Measurements from ENCODE around the gene PADI1. TPM values are rescaled to one million over a fixed set of nuclear protein-coding genes. Genes with fewer than 3 reads are reported as not detected.

The PADI1 gene
- polyA plus RNA-seq, 1 donor, result not detected

- H3K4me1 ChIP-seq (ENCODE audit: control insufficient read depth, insufficient read depth, low read length), result no peaks in the 10 kb centered on the region
- H3K36me3 ChIP-seq (ENCODE audit: control insufficient read depth, insufficient read depth, low read length), result no peaks in the 10 kb centered on the region
- H3K27me3 ChIP-seq (ENCODE audit: control insufficient read depth, insufficient read depth, low read length), result peaks cover 11% of the 10 kb centered on the region
- no peak overlapping the region for H3K4me3 ChIP-seq (ENCODE audit: low read length)
- H3K27ac ChIP-seq (ENCODE audit: low read length), result no peak overlapping the region
- H3K9me3 ChIP-seq (ENCODE audit: control insufficient read depth, low read depth, low read length), result no peaks in the 10 kb centered on the region
- no peak for DNase-seq
- WGBS (ENCODE audit: insufficient coverage, low lambda C conversion rate), result no CpG with 5 or more reads among the region's 5 CpGs
Observed at GRCh38 chr1:17282836-17283235, 77.9 kb downstream of the PADI1 start.

- DNase-seq, result no peak
- Histone ChIP-seq H3K36me3 (ENCODE audit: control insufficient read depth, insufficient read depth, low read length) (no peaks in the 10 kb centered on the region), H3K27ac (ENCODE audit: low read length) (no peak overlapping the region), H3K27me3 (ENCODE audit: control insufficient read depth, insufficient read depth, low read length) (peaks cover 11% of the 10 kb centered on the region), H3K4me3 (ENCODE audit: low read length) (no peak overlapping the region), H3K4me1 (ENCODE audit: control insufficient read depth, insufficient read depth, low read length) (no peaks in the 10 kb centered on the region), H3K9me3 (ENCODE audit: control insufficient read depth, low read depth, low read length) (no peaks in the 10 kb centered on the region)
- no CpG with 5 or more reads among the region's 5 CpGs for WGBS (ENCODE audit: insufficient coverage, low lambda C conversion rate)
Observed at GRCh38 chr1:17286646-17287045, 81.7 kb downstream of the PADI1 start.

GRCh38 chr1:17287130-17287776 is 82.3 kb downstream of the PADI1 start:
- DNase-seq, result no peak
- Histone ChIP-seq H3K9me3 (ENCODE audit: control insufficient read depth, low read depth, low read length) (no peaks in the 10 kb centered on the region), H3K36me3 (ENCODE audit: control insufficient read depth, insufficient read depth, low read length) (no peaks in the 10 kb centered on the region), H3K27me3 (ENCODE audit: control insufficient read depth, insufficient read depth, low read length) (peaks cover 11% of the 10 kb centered on the region), H3K27ac (ENCODE audit: low read length) (no peak overlapping the region), H3K4me3 (ENCODE audit: low read length) (no peak overlapping the region), H3K4me1 (ENCODE audit: control insufficient read depth, insufficient read depth, low read length) (no peaks in the 10 kb centered on the region)
- no CpG with 5 or more reads among the region's 5 CpGs for WGBS (ENCODE audit: insufficient coverage, low lambda C conversion rate)

GRCh38 chr1:17289721-17290120 is 84.8 kb downstream of the PADI1 start:
- Histone ChIP-seq H3K4me1 (ENCODE audit: control insufficient read depth, insufficient read depth, low read length) (no peaks in the 10 kb centered on the region), H3K4me3 (ENCODE audit: low read length) (no peak overlapping the region), H3K9me3 (ENCODE audit: control insufficient read depth, low read depth, low read length) (no peaks in the 10 kb centered on the region), H3K27me3 (ENCODE audit: control insufficient read depth, insufficient read depth, low read length) (peaks cover under 1% of the 10 kb centered on the region), H3K36me3 (ENCODE audit: control insufficient read depth, insufficient read depth, low read length) (no peaks in the 10 kb centered on the region), H3K27ac (ENCODE audit: low read length) (no peak overlapping the region)
- no peak for DNase-seq
- WGBS (ENCODE audit: insufficient coverage, low lambda C conversion rate), result no CpG with 5 or more reads among the region's 2 CpGs

GRCh38 chr1:17290553-17290952 is 85.6 kb downstream of the PADI1 start:
- Histone ChIP-seq H3K36me3 (ENCODE audit: control insufficient read depth, insufficient read depth, low read length) (no peaks in the 10 kb centered on the region), H3K27me3 (ENCODE audit: control insufficient read depth, insufficient read depth, low read length) (no peaks in the 10 kb centered on the region), H3K4me3 (ENCODE audit: low read length) (no peak overlapping the region), H3K9me3 (ENCODE audit: control insufficient read depth, low read depth, low read length) (no peaks in the 10 kb centered on the region), H3K27ac (ENCODE audit: low read length) (no peak overlapping the region), H3K4me1 (ENCODE audit: control insufficient read depth, insufficient read depth, low read length) (no peaks in the 10 kb centered on the region)
- WGBS (ENCODE audit: insufficient coverage, low lambda C conversion rate), result no CpG with 5 or more reads among the region's 3 CpGs
- no peak for DNase-seq

GRCh38 chr1:17292299-17293160 is 87.6 kb downstream of the PADI1 start:
- no CpG with 5 or more reads among the region's 7 CpGs for WGBS (ENCODE audit: insufficient coverage, low lambda C conversion rate)
- Histone ChIP-seq H3K9me3 (ENCODE audit: control insufficient read depth, low read depth, low read length) (no peaks in the 10 kb centered on the region), H3K27ac (ENCODE audit: low read length) (no peak overlapping the region), H3K4me3 (ENCODE audit: low read length) (no peak overlapping the region), H3K36me3 (ENCODE audit: control insufficient read depth, insufficient read depth, low read length) (no peaks in the 10 kb centered on the region), H3K27me3 (ENCODE audit: control insufficient read depth, insufficient read depth, low read length) (no peaks in the 10 kb centered on the region), H3K4me1 (ENCODE audit: control insufficient read depth, insufficient read depth, low read length) (no peaks in the 10 kb centered on the region)
- DNase-seq, result no peak

GRCh38 chr1:17293681-17294425 is 88.9 kb downstream of the PADI1 start:
- H3K4me1 ChIP-seq (ENCODE audit: control insufficient read depth, insufficient read depth, low read length), result no peaks in the 10 kb centered on the region
- no peak for DNase-seq
- H3K27ac ChIP-seq (ENCODE audit: low read length), result no peak overlapping the region
- no peaks in the 10 kb centered on the region for H3K9me3 ChIP-seq (ENCODE audit: control insufficient read depth, low read depth, low read length)
- no peaks in the 10 kb centered on the region for H3K27me3 ChIP-seq (ENCODE audit: control insufficient read depth, insufficient read depth, low read length)
- WGBS (ENCODE audit: insufficient coverage, low lambda C conversion rate), result 100% methylated on average over 2 of the region's 14 CpGs
- no peak overlapping the region for H3K4me3 ChIP-seq (ENCODE audit: low read length)
- no peaks in the 10 kb centered on the region for H3K36me3 ChIP-seq (ENCODE audit: control insufficient read depth, insufficient read depth, low read length)

- WGBS (ENCODE audit: insufficient coverage, low lambda C conversion rate), result no CpG with 5 or more reads among the region's 4 CpGs
- DNase-seq, result no peak
Observed at GRCh38 chr1:17295292-17295691, 90.4 kb downstream of the PADI1 start.

More at GRCh38 chr1:17295292-17295691, 90.4 kb downstream of the PADI1 start:
- H3K27ac ChIP-seq (ENCODE audit: low read length), result no peak overlapping the region
- H3K4me3 ChIP-seq (ENCODE audit: low read length), result no peak overlapping the region
- H3K4me1 ChIP-seq (ENCODE audit: control insufficient read depth, insufficient read depth, low read length), result no peaks in the 10 kb centered on the region
- no peaks in the 10 kb centered on the region for H3K36me3 ChIP-seq (ENCODE audit: control insufficient read depth, insufficient read depth, low read length)
- no peaks in the 10 kb centered on the region for H3K27me3 ChIP-seq (ENCODE audit: control insufficient read depth, insufficient read depth, low read length)
- no peaks in the 10 kb centered on the region for H3K9me3 ChIP-seq (ENCODE audit: control insufficient read depth, low read depth, low read length)
